Right renal pelvis (tissue), 4 donors: ENCODE measurements around the gene LTF. TPM values are rescaled to one million over a fixed set of nuclear protein-coding genes. Genes with fewer than 3 reads are reported as not detected.
"Not testable (repeated sequence)": the region's sequence is repeated elsewhere in the genome, so short reads cannot be mapped to it uniquely, and the experiment has no call there.

Experiments
- DNase-seq, 4 donors: peaks; one replicate each; pipeline ENCODE4 v3.0.0-alpha.2; 2013; ENCODE audit warnings: low read depth in 4 of 4, low spot score in 3 of 4, missing footprints in 1 of 4
- polyA plus RNA-seq, 4 donors: library from polyadenylated mRNA; unstranded; fragments of 120-200 nt; gene quantifications; one replicate each; pipeline ENCODE4 v1.2.1, GENCODE V29; 2013; ENCODE audit not compliant: insufficient read length in 4 of 4

LTF gene
- polyA plus RNA-seq, 4 donors: 2.1 to 3.4 (median 3.1) TPM

GRCh38 chr3:46398186-46398955 lies 66.3 kb downstream of the LTF start:
- DNase-seq: no peak

- DNase-seq: no peak
Observed at GRCh38 chr3:46397111-46397510, 67.6 kb downstream of the LTF start.

GRCh38 chr3:46395766-46396530 lies 68.8 kb downstream of the LTF start:
- DNase-seq: no peak

GRCh38 chr3:46395210-46395661 lies 69.5 kb downstream of the LTF start:
- no peak for DNase-seq

GRCh38 chr3:46393554-46394434 lies 70.9 kb downstream of the LTF start:
- no peak for DNase-seq

GRCh38 chr3:46393011-46393410 lies 71.7 kb downstream of the LTF start:
- DNase-seq: no peak

- not testable (repeated sequence) for DNase-seq
Observed at GRCh38 chr3:46391526-46391925, 73.2 kb downstream of the LTF start.

- no peak for DNase-seq
Observed at GRCh38 chr3:46389306-46389705, 75.4 kb downstream of the LTF start.

- not testable (repeated sequence) for DNase-seq
Observed at GRCh38 chr3:46388847-46389246, 75.9 kb downstream of the LTF start.

- no peak for DNase-seq
Observed at GRCh38 chr3:46386205-46386604, 78.5 kb downstream of the LTF start.

Other genes starting within 250 kb of the LTF start
- gene CCR3, start 222.4 kb downstream of the LTF start, polyA plus RNA-seq: not detected
- 1 to 10 TPM in 3 of 4 donors, under 1 TPM in 1; 0.58 to 2.1 (median 1.8) TPM for gene CCR2, start 110.8 kb downstream of the LTF start, polyA plus RNA-seq
- gene CCR5, start 94.0 kb downstream of the LTF start, polyA plus RNA-seq: under 1 TPM; 0.16 to 0.68 (median 0.45) TPM
- 1 to 10 TPM in 3 of 4 donors, under 1 TPM in 1; 1.00 to 1.2 (median 1.1) TPM for gene CCRL2, start 57.6 kb downstream of the LTF start, polyA plus RNA-seq
- not detected for gene RTP3, start 33.1 kb upstream of the LTF start, polyA plus RNA-seq
- 1 to 10 TPM; 1.9 to 3.1 (median 2.6) TPM for gene LRRC2, start 101.4 kb upstream of the LTF start, polyA plus RNA-seq
- gene FAM240A, start 147.6 kb upstream of the LTF start, polyA plus RNA-seq: under 1 TPM in 3 of 4 donors, not detected in 1; 0.08 to 0.26 (median 0.17) TPM
- 10 to 100 TPM in 3 of 4 donors, 1 to 10 TPM in 1; 9.0 to 16.5 (median 11.7) TPM for gene ALS2CL, start 228.8 kb upstream of the LTF start, polyA plus RNA-seq
- 1 to 10 TPM; 1.1 to 1.3 (median 1.3) TPM for gene TMIE, start 236.5 kb upstream of the LTF start, polyA plus RNA-seq